Measurements from ENCODE around the gene EDN1.

Gene EDN1

DNA sequence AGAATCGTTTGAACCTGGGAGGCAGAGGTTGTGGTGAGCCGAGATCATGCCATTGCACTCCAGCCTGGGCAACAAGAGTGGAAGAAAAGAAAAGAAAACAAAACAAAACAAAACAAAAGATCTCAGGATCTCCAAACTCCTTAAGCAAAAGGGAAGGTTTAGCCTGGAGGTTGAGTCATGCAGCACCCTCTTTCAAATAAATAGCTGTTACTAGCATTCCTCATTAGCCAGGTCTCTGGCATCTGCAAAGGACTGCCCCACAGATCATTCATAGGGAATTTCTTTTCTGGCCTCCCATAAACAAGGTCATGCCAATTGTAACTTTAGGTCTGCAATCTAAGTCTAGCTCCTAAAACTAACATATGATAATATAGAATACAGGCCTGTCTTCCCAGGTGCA, 37.2 kb downstream of the EDN1 start:
- TF ChIP-seq CTCF (IDR thresholded peaks at IDR 0.05; ENCODE audit: insufficient read depth, low read length) (no peak), POLR2AphosphoS5 (IDR thresholded peaks at IDR 0.05; ENCODE audit: low read depth) (no peak), GABPA (IDR thresholded peaks at IDR 0.05; ENCODE audit: low read depth) (no peak), REST (IDR thresholded peaks at IDR 0.05; ENCODE audit: insufficient replicate concordance, low read depth) (no peak), SPI1 (IDR thresholded peaks at IDR 0.05; ENCODE audit: borderline replicate concordance, low read depth) (no peak)
- no peak overlapping the region for H3K4me3 ChIP-seq (replicated peaks; ENCODE audit: insufficient read depth, low read length)
- H3K27ac ChIP-seq (replicated peaks): no peak overlapping the region
- no peaks in the 10 kb centered on the region for H3K27me3 ChIP-seq (ENCODE audit: insufficient read depth, poor library complexity, severe bottlenecking)
- no peak for DNase-seq (ENCODE audit: low read depth in 1 of 2, low spot score in 1 of 2)

GRCh38 chr6:12327988-12328387, 37.8 kb downstream of the EDN1 start:
- Histone ChIP-seq H3K4me3 (replicated peaks; ENCODE audit: insufficient read depth, low read length) (no peak overlapping the region), H3K27me3 (ENCODE audit: insufficient read depth, poor library complexity, severe bottlenecking) (no peaks in the 10 kb centered on the region), H3K27ac (replicated peaks) (no peak overlapping the region)
- no peak for TF ChIP-seq REST (IDR thresholded peaks at IDR 0.05; ENCODE audit: insufficient replicate concordance, low read depth)
- no peak for TF ChIP-seq SPI1 (IDR thresholded peaks at IDR 0.05; ENCODE audit: borderline replicate concordance, low read depth)
- no peak for TF ChIP-seq POLR2AphosphoS5 (IDR thresholded peaks at IDR 0.05; ENCODE audit: low read depth)
- no peak for TF ChIP-seq CTCF (IDR thresholded peaks at IDR 0.05; ENCODE audit: insufficient read depth, low read length)
- no peak for TF ChIP-seq GABPA (IDR thresholded peaks at IDR 0.05; ENCODE audit: low read depth)
- DNase-seq (ENCODE audit: low read depth in 1 of 2, low spot score in 1 of 2): no peak

DNA sequence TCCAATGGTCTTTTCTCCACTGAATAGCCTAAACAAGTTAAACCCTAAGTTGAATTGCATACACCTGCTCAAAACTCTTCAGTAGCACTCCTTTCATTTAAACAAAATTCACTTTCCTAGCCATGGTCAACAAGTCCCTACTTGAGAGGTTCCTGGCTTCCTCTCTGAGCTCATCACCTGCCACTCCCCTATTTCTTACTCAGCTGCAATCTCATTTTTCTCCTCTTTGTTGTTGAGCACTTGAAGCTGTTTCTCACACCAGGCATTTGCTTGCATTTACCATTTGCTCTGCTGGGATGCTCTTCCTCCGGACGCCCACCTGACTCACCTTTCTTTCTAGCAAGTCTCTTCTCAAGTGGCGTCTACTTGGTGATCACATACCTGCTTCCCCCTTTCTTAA, 38.5 kb downstream of the EDN1 start:
- DNase-seq (ENCODE audit: low read depth in 1 of 2, low spot score in 1 of 2): no peak
- H3K27ac ChIP-seq (replicated peaks): no peak overlapping the region
- no peak overlapping the region for H3K4me3 ChIP-seq (replicated peaks; ENCODE audit: insufficient read depth, low read length)
- TF ChIP-seq POLR2AphosphoS5 (IDR thresholded peaks at IDR 0.05; ENCODE audit: low read depth) (no peak), REST (IDR thresholded peaks at IDR 0.05; ENCODE audit: insufficient replicate concordance, low read depth) (no peak), SPI1 (IDR thresholded peaks at IDR 0.05; ENCODE audit: borderline replicate concordance, low read depth) (no peak), GABPA (IDR thresholded peaks at IDR 0.05; ENCODE audit: low read depth) (no peak), CTCF (IDR thresholded peaks at IDR 0.05; ENCODE audit: insufficient read depth, low read length) (no peak)
- H3K27me3 ChIP-seq (ENCODE audit: insufficient read depth, poor library complexity, severe bottlenecking): no peaks in the 10 kb centered on the region

Measured in HL-60 (cell line).